Vagina (tissue), 2 donors: ENCODE results near the gene F2.

Experiments
- CTCF ChIP-seq, 3 experiments: fragments of 450-650 bp in 2 of 3; fragments of 200-600 bp in 1 of 3; sonication (generic) in 1 of 3; IDR thresholded peaks; one replicate each; pipeline ENCODE4 v1.5.1; 2017 to 2019; ENCODE audit warnings: antibody characterized with exemption in 3 of 3, mild to moderate bottlenecking in 2 of 3, moderate library complexity in 2 of 3
- POLR2A ChIP-seq, 2 donors: fragments of 450-650 bp; IDR thresholded peaks; one replicate each; pipeline ENCODE4 v1.6.1; 2017; ENCODE audit warnings: antibody characterized with exemption in 2 of 2, mild to moderate bottlenecking in 2 of 2, moderate library complexity in 2 of 2

GRCh38 chr11:46745328-46745727, 26.3 kb downstream of the F2 start:
- TF ChIP-seq CTCF (IDR thresholded peaks at IDR 0.05) (no peak), POLR2A (IDR thresholded peaks at IDR 0.05) (no peak)
